ENCODE measurements around the gene RHOF. TPM values are rescaled to one million over a fixed set of nuclear protein-coding genes. Genes with fewer than 3 reads are reported as not detected.

The RHOF gene
- total RNA-seq, 1 experiment from 2014 or later: 29.1 TPM

DNA sequence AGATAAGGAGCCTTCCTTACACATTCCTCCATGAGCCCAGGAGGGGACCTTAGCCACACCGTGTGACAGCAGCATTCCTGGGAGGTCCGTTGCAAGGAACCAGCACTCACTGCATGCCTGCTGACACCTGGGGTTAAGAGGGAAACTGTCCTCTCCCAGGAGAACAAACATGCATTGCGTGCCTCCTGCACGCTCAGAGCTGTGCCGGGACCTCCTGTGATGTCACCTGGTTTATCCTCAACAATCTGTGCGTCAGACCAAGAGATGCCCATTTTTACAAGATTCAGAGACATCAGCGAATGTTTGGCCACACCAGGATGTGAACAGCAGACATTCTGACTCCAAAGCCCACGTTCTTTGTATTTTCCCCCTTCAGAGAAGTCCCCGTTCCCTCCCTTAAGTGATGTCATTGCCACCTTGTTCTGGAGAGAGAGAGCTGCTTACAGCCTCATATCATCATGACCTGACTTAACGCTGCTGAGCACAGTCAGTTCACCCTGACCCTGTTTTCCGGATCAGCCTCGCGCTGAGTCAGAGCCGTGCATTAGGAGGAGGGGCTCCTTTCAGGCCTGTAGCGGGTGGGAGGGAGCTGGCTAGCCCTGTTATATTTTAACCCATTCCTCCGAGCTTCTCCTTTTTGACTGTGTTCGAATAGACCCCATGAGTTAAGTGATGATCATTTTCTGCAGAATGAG, 44.8 kb downstream of the RHOF start:
- Histone ChIP-seq H3K18ac (ENCODE audit: insufficient read length, low read depth, low read length) (no peak overlapping the region), H3K4me1 (ENCODE audit: insufficient read depth, low read length) (no peaks in the 10 kb centered on the region), H2BK12ac (ENCODE audit: insufficient read length, low read depth, low read length) (no peak overlapping the region), H3K27me3 (ENCODE audit: insufficient read depth, low read length) (no peaks in the 10 kb centered on the region), H3K79me2 (ENCODE audit: insufficient read depth, low read length) (no peaks in the 10 kb centered on the region), H3K4me2 (ENCODE audit: insufficient read depth, insufficient read length, low read length) (no peak overlapping the region), H4K8ac (replicated peaks; ENCODE audit: insufficient read length, low read depth, low read length) (no peak overlapping the region), H2BK120ac (ENCODE audit: low read depth, low read length, poor library complexity, severe bottlenecking) (no peak overlapping the region), H3K27ac (ENCODE audit: insufficient read length, low read depth, low read length) (no peak overlapping the region), H3K9ac (ENCODE audit: extremely low read depth, insufficient read length, low read length) (no peak overlapping the region), H4K91ac (ENCODE audit: insufficient read length, low read depth, low read length) (peak overlapping the region; percentile 0), H3K14ac (ENCODE audit: insufficient read depth, low read length) (no peak overlapping the region), H2AK5ac (ENCODE audit: insufficient read length, low read length) (no peak overlapping the region), H2BK5ac (ENCODE audit: insufficient read length, low read length) (no peak overlapping the region), H3K4ac (ENCODE audit: low read depth, low read length) (no peak overlapping the region), H3K23ac (ENCODE audit: insufficient read length, low read depth, low read length) (no peak overlapping the region), H4K5ac (ENCODE audit: insufficient read length, low read depth, low read length) (no peak overlapping the region), H3K23me2 (ENCODE audit: insufficient read length, low read depth, low read length, poor library complexity, severe bottlenecking) (no peaks in the 10 kb centered on the region), H4K20me1 (ENCODE audit: control insufficient read depth, insufficient read depth, insufficient read length) (no peaks in the 10 kb centered on the region), H3K9me3 (ENCODE audit: control insufficient read depth, low read depth, low read length) (no peaks in the 10 kb centered on the region), H2AFZ (ENCODE audit: low read length) (no peak overlapping the region), H3K56ac (ENCODE audit: insufficient read length, low read depth, low read length) (no peak overlapping the region), H3T11ph (ENCODE audit: low read length) (no peak overlapping the region), H3K79me1 (ENCODE audit: insufficient read depth, low read depth, low read length, poor library complexity, severe bottlenecking) (no peaks in the 10 kb centered on the region), H2BK15ac (ENCODE audit: low read depth, low read length) (no peak overlapping the region), H2BK20ac (ENCODE audit: low read depth, low read length, poor library complexity, severe bottlenecking) (no peak overlapping the region)
- H3K27ac Mint-ChIP-seq: peak overlapping the region in 2 of 3 experiments; percentile 86 to 91; a peak in 5 of 7 replicates
- no peaks in the 10 kb centered on the region for H3K9me3 Mint-ChIP-seq
- H3K4me3 Mint-ChIP-seq: no peak overlapping the region
- peak; percentile 50 for DNase-seq
- no peaks in the 10 kb centered on the region for H3K27me3 Mint-ChIP-seq (ENCODE audit: low read depth)
- peaks cover 14 to 46% (median 15%) of the 10 kb centered on the region in 3 experiments for H3K36me3 Mint-ChIP-seq (ENCODE audit: insufficient read depth in 1 of 3, low read depth in 3 of 3)
- peaks cover 0 to 7% of the 10 kb centered on the region in 2 experiments; a peak in 3 of 4 replicates for H3K4me1 Mint-ChIP-seq
- TF ChIP-seq CTCF (conservative IDR thresholded peaks at IDR 0.05): no peak
- no CpG with 5 or more reads among the region's 17 CpGs for WGBS (ENCODE audit: extremely low coverage, insufficient read length, low lambda C conversion rate)
